Mesothelial cell of epicardium (in vitro differentiated cells): ENCODE results near the gene LRRC8D. TPM values are rescaled to one million over a fixed set of nuclear protein-coding genes. Genes with fewer than 3 reads are reported as not detected.

Source experiments
- DNase-seq, 2 experiments: peaks; one replicate each; pipeline ENCODE4 v3.0.0; 2021; ENCODE audit warnings: low spot score in 2 of 2; ENCODE audit not compliant: unreplicated experiment in 2 of 2
- H3K27ac Mint-ChIP-seq: 2 replicates; pipeline ENCODE4 v1.8.0; 2021; ENCODE audit warnings: mixed read lengths
- H3K27me3 Mint-ChIP-seq: 2 replicates; pipeline ENCODE4 v1.8.0; 2021; ENCODE audit warnings: low read depth, mixed read lengths
- H3K36me3 Mint-ChIP-seq: 2 replicates; pipeline ENCODE4 v1.8.0; 2021; ENCODE audit warnings: mixed read lengths
- H3K4me1 Mint-ChIP-seq: 2 replicates; pipeline ENCODE4 v1.8.0; 2021; ENCODE audit warnings: mixed read lengths
- H3K4me3 Mint-ChIP-seq: 2 replicates; pipeline ENCODE4 v1.8.0; 2021; ENCODE audit warnings: mild to moderate bottlenecking, moderate library complexity, mixed read lengths
- H3K9me3 Mint-ChIP-seq: 2 replicates; pipeline ENCODE4 v1.8.0; 2021; ENCODE audit warnings: mixed read lengths
- CTCF ChIP-seq: fragments of 200-600 bp; sonication (generic); IDR thresholded peaks from one replicate; pipeline ENCODE4 v1.5.0; 2021; ENCODE audit warnings: antibody characterized with exemption; ENCODE audit not compliant: unreplicated experiment
- total RNA-seq: library from RNA; stranded (reverse); gene quantifications from 3 replicates; pipeline ENCODE4 v1.2.1, GENCODE V29; 2021

LRRC8D gene
- total RNA-seq, 1 donor from 2014 or later, result 22.6 TPM

DNA sequence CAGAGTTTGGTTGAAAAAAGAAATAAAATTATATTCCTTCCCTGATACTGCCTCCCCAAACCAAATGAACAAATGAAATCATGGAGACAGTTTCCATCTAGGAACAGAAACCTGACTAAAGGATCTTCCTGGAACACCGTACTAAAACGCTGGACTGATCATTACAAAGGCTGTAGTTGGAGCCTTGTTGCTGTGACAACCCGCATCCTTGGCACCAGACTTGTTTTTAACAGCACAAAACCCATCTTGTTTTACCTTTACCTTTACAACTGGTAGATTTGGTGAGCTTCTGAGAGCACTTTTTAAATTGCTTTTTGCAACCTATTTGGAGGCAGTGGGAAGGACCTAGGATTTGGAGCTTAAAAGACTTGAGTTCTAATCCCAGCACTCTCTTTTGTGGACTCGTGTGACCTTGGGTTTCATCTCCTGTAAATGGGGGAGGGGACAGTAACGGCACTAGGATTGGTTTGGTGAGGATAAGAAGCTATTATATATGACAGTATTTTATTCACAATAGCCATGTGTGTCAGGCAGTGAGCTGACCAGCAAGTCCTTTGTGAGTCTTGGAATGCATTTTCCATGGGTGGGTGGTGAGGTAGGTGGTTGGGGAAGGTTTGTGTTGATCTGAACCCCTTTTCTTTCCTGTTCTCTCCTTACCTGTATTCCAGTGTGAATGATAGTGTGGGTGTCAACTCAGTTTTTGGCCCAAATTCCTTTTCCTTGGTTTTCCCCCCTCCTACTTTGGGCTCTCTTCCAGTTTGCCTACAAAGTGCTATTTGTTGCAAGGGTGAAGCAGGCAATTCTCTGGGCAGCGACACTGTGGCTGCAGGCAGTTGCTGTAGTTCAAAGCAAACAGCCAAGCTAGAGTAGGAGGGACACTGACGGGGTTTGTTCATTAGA is 12.6 kb downstream of the LRRC8D start:
- Mint-ChIP-seq H3K27me3 (no peaks in the 10 kb centered on the region), H3K9me3 (no peaks in the 10 kb centered on the region), H3K27ac (peak overlapping the region; percentile 57), H3K36me3 (no peaks in the 10 kb centered on the region), H3K4me3 (no peak overlapping the region), H3K4me1 (peaks cover 45% of the 10 kb centered on the region)
- TF ChIP-seq CTCF, result no peak
- DNase-seq, result no peak

DNA sequence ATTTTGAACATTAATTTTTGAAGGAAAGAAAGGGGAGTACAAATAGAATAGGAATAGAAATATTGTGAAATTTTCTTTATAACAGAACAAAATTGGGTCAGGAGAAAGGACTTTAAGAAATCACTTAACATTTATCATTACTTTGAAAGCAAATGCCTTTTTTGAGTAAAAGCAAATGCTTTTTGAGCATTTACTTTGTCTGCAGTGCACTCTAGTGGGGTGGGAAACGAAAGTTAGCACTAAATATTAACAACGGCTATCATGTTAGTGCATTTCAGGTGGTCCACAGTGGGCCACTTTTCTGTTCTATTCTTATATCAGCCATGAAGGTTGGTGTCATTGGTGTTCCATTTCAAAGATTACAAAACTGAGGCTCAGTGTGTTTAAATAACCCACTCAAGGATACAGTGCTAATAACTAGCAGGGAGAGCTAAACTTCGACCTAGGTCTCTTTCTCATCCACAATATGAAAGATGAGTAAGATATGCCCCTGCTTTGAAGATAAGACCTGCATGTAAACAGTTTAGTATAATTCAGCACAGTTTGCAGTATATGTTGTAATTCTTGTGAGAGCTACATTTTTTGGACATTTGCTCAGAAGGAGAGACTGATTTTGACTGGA is 13.4 kb downstream of the LRRC8D start:
- Mint-ChIP-seq H3K4me3 (no peak overlapping the region), H3K27me3 (no peaks in the 10 kb centered on the region), H3K27ac (no peak overlapping the region), H3K4me1 (peaks cover 45% of the 10 kb centered on the region), H3K9me3 (no peaks in the 10 kb centered on the region), H3K36me3 (no peaks in the 10 kb centered on the region)
- DNase-seq, result no peak
- TF ChIP-seq CTCF, result no peak

DNA sequence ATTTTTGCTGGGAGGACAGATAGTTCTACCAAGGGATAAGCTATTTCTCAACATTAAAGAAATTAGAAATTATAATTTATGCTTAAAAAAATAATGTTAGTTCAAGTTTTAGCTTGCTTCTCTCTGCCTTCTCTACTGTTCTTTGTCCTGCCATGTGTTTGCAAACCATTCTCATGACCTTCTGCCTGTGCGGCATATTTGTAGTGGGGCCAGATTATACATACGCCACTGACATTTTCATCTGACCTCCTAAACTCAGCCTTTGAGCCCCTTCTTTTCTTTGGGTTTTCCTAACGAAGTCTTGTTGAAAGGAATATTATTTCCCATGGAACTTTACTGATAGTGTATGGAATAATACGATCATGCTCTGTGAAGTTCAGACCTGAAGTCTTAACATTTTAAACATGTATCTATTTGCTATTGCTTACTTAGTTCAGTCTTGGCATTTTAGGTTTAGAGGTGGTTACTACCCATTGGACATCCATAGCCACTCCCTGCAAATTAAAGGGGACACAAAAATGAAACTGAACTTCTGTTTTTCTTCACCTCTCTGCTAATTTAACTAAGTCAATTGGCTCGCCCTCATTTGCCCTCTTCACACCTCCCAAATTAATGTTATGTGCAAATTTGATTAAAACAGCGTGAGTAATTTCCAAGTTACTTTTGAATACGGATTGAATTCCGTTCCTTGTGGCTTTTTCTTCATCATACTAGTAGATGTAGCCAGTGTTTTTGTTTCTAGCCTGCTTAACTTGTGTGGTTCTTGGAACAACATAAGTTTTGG is 15.6 kb downstream of the LRRC8D start:
- Mint-ChIP-seq H3K27ac (peak overlapping the region; percentile 32), H3K36me3 (no peaks in the 10 kb centered on the region), H3K9me3 (no peaks in the 10 kb centered on the region), H3K4me3 (no peak overlapping the region), H3K27me3 (no peaks in the 10 kb centered on the region), H3K4me1 (peaks cover 46% of the 10 kb centered on the region)
- no peak for DNase-seq
- no peak for TF ChIP-seq CTCF

DNA sequence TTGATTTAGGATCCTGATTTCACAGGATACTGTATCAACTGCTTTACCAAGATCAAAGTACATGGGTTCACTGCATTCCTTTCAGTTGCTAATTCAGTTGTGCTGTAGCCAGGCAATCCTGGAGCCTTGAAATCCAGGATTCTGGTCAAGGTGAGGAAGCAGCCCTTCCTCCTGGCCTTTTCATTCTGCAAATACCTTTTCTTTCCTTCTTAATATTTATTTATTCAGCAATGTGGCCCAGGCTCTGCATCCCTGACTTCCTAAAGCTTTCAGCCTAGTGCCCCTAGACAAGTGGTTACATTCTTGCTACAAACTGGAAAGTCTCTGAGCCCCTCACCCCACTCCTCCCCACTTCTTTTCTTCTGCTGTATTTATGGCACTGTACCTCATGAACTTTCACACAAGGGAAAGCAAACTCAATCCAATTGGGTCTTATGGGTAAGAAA is 16.2 kb downstream of the LRRC8D start:
- Mint-ChIP-seq H3K27me3 (no peaks in the 10 kb centered on the region), H3K36me3 (no peaks in the 10 kb centered on the region), H3K27ac (peak overlapping the region; percentile 32), H3K4me1 (peaks cover 40% of the 10 kb centered on the region), H3K9me3 (no peaks in the 10 kb centered on the region), H3K4me3 (no peak overlapping the region)
- DNase-seq, result no peak
- TF ChIP-seq CTCF, result no peak

GRCh38 chr1:89837510-89837909 is 16.7 kb downstream of the LRRC8D start:
- H3K27me3 Mint-ChIP-seq, result no peaks in the 10 kb centered on the region
- no peaks in the 10 kb centered on the region for H3K36me3 Mint-ChIP-seq
- peaks cover 39% of the 10 kb centered on the region for H3K4me1 Mint-ChIP-seq
- H3K9me3 Mint-ChIP-seq, result no peaks in the 10 kb centered on the region
- H3K27ac Mint-ChIP-seq, result no peak overlapping the region
- no peak for TF ChIP-seq CTCF
- DNase-seq, result no peak
- H3K4me3 Mint-ChIP-seq, result no peak overlapping the region
